HG03159 (cell line): ENCODE measurements around the gene GPATCH2.
"Not testable (repeated sequence)": the region's sequence is repeated elsewhere in the genome, so short reads cannot be mapped to it uniquely, and the experiment has no call there.

ENCODE experiments used
- ATAC-seq: cut with Tn5 transposase; IDR thresholded peaks from one replicate; pipeline ENCODE4 v1.9.1; 2021; ENCODE audit warnings: mild to moderate bottlenecking, moderate library complexity; ENCODE audit not compliant: unreplicated experiment

GPATCH2 gene

GRCh38 chr1:217526636-217527035, 104.3 kb downstream of the GPATCH2 start:
- ATAC-seq = no peak

- no peak for ATAC-seq
These were observed 105.0 kb downstream of the GPATCH2 start for GRCh38 chr1:217525773-217526490.

- no peak for ATAC-seq
These were observed 105.9 kb downstream of the GPATCH2 start for GRCh38 chr1:217524787-217525520.

GRCh38 chr1:217523921-217524320, 107.0 kb downstream of the GPATCH2 start:
- ATAC-seq = not testable (repeated sequence)

GRCh38 chr1:217522277-217522676, 108.6 kb downstream of the GPATCH2 start:
- ATAC-seq = no peak

GRCh38 chr1:217521317-217521716, 109.6 kb downstream of the GPATCH2 start:
- ATAC-seq = no peak

GRCh38 chr1:217506878-217507277, 124.0 kb downstream of the GPATCH2 start:
- ATAC-seq = no peak

GRCh38 chr1:217498209-217498608, 132.7 kb downstream of the GPATCH2 start:
- ATAC-seq = no peak

GRCh38 chr1:217495249-217495648, 135.6 kb downstream of the GPATCH2 start:
- peak; percentile 95 for ATAC-seq

- ATAC-seq = peak; percentile 67
These were observed 136.1 kb downstream of the GPATCH2 start for GRCh38 chr1:217494767-217495166.

- no peak for ATAC-seq
These were observed 137.6 kb downstream of the GPATCH2 start for GRCh38 chr1:217493290-217493689.

- ATAC-seq = no peak
These were observed 146.0 kb downstream of the GPATCH2 start for GRCh38 chr1:217484871-217485270.

- peak; percentile 98 for ATAC-seq
These were observed 148.4 kb downstream of the GPATCH2 start for GRCh38 chr1:217482356-217483102.

GRCh38 chr1:217478450-217478849, 152.4 kb downstream of the GPATCH2 start:
- ATAC-seq = no peak

- no peak for ATAC-seq
These were observed 158.0 kb downstream of the GPATCH2 start for GRCh38 chr1:217472915-217473314.

GRCh38 chr1:217471403-217471802, 159.5 kb downstream of the GPATCH2 start:
- no peak for ATAC-seq

GRCh38 chr1:217469983-217470382, 160.9 kb downstream of the GPATCH2 start:
- ATAC-seq = no peak

- ATAC-seq = no peak
These were observed 165.8 kb downstream of the GPATCH2 start for GRCh38 chr1:217465102-217465501.

GRCh38 chr1:217462666-217463065, 168.2 kb downstream of the GPATCH2 start:
- ATAC-seq = no peak

GRCh38 chr1:217462159-217462558, 168.7 kb downstream of the GPATCH2 start:
- no peak for ATAC-seq

GRCh38 chr1:217457016-217457415, 173.9 kb downstream of the GPATCH2 start:
- ATAC-seq = no peak

- ATAC-seq = no peak
These were observed 174.6 kb downstream of the GPATCH2 start for GRCh38 chr1:217456261-217456660.
